GM21367 (cell line): ENCODE data around the gene SPATA18.
"Not testable (repeated sequence)": the region's sequence is repeated elsewhere in the genome, so short reads cannot be mapped to it uniquely, and the experiment has no call there.

ENCODE experiments used
- ATAC-seq: cut with Tn5 transposase; IDR thresholded peaks from one replicate; pipeline ENCODE4 v1.9.1; 2021; ENCODE audit not compliant: unreplicated experiment

The SPATA18 gene

DNA sequence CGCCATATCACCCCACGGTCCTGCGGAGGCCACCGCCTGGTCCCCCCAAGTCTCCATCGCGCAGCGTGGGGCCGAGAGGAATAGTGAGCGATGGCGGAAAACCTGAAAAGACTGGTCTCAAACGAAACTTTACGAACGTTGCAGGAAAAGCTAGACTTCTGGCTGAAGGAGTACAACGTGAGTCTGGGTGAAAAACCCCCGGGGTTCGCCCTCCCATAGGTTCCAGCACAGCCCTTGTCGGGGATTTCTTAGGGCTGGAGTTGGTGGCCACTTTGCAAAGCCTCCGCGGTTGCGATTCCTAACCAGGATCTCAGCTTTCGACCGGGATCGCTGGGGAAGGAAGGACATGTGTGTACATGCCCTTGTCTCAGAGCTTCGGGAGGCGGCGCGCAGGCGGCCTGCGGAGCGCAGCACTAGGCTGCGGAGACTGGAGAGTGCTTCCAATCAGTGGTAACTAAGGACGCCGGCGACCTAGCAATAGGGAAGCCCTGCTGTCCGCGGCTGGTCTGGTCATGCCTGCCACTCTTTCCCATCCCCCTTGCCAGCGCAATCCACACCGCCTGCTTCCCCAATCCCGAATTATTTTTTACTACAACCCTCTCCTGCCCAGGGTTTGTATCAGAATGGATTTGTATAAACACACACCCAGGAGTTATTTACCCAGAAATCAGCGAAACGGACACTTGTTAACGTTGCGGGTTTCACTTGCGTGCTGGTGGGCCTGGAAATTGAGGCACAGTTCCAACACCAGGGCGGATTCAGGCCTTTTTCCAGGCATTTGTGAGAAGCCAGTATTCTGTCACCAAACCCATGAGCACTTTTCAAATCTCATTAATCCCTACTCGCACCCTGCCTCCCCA is 741 bp downstream of the SPATA18 start:
- ATAC-seq = peak; percentile 71

DNA sequence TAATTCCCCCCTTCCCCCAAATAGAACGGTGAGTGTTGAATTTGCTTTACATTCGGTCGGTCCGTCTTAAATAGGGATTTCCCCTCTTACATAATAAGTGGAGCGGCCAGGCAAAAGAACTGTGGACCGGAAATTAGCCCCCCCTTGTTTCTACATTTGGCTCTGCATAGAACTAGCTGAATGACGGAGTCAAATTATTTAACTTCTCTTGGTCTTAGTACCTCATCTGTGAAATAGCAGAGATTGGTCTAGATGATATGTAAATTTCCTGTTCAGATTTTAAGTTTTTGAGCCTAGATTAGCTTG is 1.3 kb downstream of the SPATA18 start:
- ATAC-seq = peak; percentile 52

DNA sequence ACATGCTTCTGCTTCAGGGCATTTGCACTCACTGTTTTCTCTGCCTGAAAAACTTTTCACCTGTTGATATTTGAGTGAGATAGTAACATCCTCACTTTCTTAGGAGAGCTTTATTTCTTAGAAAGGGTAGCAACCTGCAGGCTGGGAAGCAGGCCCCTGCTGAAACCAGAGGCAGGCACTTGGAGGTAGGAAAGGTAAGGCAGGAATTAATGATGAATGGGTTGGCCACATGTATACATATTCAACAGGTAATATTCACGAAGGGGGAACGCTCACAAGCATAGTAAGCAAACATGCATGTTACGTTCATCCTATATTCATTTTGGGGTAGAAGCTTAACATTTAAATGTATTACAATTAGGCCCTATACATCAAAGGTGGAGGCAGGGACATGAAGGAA is 3.1 kb downstream of the SPATA18 start:
- no peak for ATAC-seq

DNA sequence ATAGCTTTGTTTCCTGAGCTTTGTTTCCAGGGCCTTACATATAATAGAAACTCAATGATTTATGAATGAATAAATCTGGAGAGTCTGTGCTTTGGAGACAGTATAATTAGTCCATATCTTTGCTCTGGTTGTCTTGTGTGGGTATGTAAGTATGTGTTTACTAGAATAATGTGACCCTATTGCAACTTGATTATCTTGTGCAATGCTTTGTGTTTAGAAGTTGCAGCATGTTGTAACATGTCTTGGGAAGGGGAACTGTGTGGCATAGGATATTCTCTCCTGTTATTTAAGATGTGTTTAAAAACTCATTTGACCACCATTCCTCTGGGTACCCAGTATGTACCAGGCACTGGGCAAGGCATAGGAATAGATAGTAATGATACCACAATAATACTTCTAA is 6.1 kb downstream of the SPATA18 start:
- ATAC-seq = no peak

DNA sequence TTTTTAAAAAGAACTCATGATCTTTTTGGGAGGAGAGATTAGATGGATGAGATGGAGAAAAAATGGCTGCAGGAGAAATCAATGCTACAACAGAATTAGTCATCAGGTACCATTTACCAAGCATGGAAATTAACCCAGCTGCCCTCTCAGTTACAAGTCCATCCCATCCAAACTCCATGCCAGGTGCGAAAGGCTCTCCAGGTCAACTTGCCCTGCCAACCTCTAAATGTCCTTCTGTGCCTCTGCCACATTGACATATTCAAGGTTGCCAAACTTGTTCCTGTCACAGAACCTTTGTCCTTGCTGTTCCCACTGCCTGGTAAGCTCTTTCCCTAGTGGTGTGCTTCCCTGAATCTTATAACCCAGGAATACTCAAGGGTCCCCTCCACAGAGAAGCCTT is 7.2 kb downstream of the SPATA18 start:
- no peak for ATAC-seq

DNA sequence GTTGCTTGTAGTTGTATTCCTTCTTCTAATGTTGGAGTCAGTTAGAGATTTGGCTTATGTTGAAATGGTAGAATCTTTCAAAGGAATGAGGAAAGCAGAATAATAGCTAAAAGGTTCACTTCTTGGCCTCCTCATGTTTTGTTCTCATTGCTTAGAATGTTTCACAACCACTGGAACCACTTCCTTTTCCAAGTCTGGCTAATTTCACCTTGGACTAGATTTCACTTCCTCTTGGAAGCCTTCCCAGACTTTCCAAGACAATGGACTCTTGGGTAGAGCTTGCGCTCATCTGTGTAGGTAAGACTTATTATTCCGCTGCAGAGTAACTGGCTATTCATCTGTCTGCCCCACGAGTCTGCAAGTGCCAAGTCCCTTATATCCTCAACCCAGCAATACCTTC is 8.3 kb downstream of the SPATA18 start:
- ATAC-seq = no peak

DNA sequence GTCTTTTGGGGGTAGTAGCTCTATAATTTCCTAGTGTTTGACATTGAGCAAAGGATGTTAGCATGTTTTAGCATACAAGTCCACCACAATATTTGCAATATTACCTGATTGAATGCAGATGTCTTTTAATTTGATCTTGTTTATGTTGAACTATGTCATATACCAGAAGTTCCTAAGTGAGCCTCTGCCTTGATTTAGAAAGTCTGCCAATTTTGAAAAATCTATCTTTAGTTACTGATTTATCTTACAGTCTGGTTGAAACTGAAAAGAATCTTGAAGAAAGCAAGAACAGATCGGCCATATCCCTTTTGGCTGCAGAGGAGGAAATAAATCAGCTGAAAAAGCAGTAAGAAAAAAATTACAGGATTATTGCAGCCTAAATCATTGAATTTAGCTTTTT is 18.5 kb downstream of the SPATA18 start:
- ATAC-seq = no peak

DNA sequence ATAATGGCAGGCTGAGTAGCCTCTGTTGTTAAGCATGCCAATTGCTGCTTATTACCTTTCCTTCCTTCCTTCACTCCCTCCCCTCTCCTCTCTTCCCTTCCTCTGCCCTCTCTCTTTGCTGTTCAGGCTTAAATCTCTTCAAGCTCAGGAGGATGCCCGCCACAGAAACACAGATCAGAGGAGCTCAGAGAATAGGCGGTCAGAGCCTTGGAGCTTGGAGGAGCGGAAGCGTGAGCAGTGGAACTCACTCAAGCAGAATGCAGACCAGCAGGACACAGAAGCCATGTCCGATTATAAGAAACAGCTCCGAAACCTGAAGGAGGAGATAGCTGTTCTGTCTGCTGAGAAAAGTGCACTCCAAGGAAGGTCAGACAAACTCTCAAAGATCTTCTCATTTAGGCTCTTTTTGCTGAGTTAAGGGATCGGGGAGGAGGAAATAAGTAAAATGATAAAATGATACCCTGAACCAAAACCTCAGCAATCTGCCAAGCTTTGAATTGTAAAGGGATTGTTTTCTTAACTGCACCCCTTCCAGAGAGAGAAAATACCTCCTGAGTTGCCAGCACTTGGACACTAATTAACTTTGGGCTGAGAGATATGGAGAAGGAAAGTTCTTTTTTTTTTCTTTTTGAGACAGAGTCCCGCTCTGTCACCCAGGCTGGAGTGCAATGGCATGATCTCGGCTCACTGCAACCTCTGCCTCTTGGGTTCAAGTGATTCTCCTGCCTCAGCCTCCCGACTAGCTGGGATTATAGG is 20.9 kb downstream of the SPATA18 start:
- no peak for ATAC-seq

DNA sequence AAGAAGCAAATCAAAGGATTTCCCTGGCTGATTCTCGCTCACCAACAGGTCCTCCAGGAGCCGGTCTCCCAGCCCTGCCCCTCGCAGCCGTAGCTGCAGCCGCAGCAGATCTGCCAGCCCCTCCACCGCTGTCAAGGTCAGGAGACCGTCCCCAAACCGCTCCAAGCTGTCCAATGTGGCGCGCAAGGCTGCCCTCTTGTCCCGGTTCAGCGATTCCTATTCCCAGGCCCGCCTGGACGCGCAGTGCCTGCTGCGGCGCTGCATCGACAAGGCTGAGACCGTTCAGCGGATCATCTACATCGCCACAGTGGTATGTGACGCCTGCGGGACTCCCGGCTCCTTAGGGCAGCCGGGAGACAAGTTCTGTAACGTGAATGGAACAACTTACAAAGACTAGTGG is 25.6 kb downstream of the SPATA18 start:
- no peak for ATAC-seq

DNA sequence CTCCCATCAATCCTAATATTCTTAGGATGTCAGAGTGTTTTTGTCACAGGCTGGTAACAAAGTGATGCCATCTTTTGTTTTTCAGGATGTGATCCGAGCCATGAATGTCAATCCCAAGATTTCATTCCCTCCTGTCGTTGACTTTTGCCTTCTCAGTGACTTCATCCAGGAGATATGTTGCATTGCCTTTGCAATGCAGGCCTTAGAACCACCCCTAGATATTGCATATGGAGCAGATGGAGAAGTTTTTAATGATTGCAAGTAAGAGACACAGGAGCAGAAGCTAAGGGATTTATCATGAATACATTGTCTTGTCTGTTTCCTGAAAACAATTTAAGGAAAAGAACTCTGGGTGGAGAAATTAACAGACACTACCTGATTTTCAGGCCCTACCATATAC is 28.6 kb downstream of the SPATA18 start:
- no peak for ATAC-seq

DNA sequence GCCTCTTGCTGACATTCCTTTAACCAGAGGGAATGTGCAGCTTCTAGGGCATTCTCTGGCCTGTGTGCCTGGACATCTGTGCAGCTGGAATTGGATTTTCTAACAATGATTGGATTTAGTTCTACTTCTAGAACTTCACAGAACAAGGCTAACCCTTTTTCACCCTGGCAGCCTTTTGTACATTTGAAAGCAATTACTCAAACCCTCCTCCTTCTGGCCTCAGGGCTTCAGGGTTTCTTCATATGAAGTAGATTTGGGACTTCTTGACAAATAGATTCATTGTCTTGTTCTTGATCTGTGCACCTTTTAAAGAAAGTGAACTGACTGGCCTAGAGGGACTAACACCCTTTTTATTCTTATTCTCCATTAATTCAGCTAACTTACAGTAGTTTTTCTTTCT is 30.1 kb downstream of the SPATA18 start:
- ATAC-seq = no peak

DNA sequence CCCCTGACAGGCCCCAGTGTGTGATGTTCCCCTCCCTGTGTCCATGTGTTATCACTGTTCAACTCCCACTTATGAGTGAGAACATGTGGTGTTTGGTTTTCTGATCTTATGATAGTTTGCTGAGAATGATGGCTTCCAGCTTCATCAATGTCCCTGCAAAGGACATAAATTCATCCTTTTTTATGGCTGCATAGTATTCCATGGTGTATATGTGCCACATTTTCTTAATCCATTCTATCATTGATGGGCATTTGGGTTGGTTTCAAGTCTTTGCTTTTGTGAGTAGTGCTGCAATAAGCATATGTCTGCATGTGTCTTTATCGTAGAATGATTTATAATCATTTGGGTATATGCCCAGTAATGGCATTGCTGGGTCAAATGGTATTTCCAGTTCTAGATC is 35.3 kb downstream of the SPATA18 start:
- ATAC-seq = not testable (repeated sequence)

DNA sequence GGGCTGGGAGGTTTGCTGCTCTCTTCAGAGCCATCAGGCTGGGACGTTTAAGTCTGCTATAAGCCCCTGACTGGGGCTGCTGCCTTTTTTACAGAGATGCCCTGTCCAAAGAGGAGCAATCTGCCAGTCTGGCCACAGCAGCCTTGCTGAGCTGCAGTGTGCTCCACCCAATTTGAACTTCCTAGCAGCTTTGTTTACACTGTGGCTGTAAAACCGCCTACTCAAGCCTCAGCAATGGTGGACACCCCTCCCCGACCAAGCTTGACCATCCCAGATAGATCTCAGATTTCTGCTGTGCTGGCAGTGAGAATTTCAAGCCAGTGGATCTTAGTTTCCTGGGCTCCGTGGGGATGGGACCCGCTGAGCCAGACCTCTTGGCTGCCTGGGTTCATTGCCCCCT is 40.7 kb downstream of the SPATA18 start:
- no peak for ATAC-seq

DNA sequence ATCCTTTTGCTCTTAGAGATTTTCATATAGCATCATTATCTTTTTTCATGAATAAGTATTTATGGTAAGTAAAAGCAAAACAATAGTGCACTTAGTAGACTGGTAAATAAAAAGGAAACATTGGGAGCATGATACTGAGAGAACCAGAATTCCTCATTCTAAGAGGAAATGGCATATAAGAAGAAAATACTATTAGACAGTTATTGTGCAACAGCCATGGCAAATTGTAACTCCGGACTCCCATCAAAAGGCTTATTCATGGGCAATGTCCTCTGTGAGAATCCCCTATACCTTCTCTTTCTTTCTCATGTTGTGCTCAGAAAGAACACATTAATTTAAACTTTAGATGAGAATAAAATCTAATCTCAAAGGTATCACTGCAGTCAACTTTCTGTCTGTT is 42.4 kb downstream of the SPATA18 start:
- no peak for ATAC-seq

DNA sequence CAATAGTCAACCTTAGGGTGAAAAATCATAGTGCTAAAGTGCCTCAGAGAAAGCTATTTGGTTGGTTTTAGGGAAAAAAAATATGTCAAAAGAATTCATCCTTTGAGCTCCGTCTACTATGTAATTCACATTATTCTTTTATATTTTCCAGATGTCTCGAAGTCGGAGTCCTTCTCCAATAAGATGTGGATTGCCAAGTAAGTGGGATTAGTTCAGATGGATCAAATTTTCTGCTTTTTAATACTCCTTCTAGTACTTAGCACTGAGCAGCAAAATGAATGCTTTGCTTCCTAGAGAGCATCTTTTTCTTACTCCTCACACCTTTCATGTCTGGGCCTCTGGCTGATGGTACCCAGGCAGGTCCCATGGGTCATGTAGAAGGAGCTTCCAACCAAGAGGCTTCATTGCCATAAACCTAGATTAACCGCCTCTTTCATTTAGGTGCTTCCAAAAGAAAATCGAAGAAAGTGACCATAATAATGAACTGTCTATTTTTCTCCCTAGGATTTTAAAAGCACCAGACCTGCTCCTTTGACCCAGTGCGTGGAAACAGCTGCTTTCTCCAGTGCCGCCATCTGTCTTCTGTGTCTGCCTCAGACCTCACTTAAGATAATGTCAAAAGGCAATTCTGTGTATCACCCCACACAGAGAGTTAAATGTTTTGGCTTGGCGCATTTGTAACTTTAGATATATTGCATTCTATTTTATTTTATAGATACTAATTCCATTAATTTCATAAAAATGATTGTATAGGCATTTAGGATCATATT is 43.5 kb downstream of the SPATA18 start:
- no peak for ATAC-seq

DNA sequence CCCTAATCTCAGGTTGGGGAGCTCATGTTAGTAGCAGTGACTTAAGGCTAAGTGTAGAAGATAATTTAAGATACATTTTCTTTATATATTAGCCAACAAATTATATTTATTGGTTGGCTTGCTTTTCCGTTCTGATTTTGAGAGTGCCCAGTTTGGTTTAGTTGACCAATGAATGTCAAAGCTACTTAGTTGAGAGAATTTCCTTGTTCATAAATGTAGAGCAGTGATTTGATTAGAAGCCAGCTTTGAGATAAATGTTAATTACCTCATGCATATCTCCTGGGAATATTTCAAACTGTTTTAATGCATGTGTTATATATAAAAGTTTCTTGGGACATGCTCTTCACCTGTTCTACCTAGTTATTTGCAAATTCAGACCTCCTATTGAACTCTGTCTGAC is 44.3 kb downstream of the SPATA18 start:
- no peak for ATAC-seq

DNA sequence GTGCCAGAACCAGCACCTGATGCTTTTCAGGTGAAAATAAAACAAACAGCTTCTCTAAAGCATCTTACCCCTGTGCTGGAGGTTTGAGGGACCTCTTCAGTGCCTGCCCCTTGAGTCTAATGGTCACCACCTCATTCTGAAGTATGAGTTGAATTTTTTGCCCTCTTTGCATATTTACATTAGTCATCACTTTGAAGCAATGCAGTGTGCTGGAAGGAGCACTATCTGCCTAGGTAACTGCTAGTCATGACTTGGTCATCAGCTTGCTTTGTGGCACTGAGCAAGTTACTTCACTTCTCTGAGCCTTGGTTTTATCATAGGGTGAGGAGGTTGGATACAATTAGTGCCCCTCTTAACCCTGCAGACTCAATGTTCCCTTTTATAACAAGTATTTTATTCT is 44.9 kb downstream of the SPATA18 start:
- ATAC-seq = no peak

DNA sequence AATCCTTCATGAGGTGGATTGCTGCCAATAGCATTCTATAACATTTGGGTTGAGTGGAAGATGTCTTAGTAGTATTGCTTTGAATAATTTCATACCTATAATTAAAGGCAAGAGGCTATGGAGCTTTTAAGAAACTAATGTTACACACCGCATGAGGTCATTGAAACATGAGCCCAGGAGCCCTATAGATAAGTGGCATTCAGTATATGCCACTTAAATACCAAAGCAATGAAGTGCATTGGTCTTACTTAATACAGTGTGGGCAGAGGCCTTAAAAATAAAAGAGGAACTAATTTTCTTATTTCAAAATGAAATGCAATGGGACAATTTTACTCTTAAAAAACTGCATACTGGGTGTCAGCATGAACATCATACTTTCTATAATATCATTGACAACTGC is 47.5 kb downstream of the SPATA18 start:
- no peak for ATAC-seq

DNA sequence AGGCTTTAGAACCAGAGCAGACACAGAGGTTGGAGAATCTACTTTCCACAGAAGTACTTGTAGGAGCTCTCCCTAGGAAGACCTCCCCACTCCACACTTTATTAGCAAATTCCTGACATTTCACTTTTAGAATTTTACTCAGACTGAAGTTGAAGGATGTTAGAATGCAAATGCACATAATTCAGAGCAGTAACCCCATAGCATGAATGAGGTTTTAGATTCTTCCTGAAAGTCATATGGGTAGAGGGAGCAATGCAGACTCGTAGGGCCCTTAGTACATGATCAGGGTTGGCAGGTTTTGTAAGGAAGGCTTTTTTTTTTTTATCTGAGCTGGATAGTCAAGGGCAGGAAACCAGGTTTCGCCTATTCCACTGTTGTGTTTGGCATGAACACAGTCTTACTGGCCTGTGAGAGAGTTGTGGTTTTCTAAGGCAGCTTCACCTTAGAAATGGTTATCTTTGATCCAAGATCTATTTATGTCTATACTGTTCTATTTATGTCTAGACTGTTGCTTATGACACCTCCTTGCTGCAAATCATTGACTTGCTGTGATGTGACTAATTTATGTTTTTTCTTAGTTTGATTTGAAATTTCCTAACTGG is 48.9 kb downstream of the SPATA18 start:
- no peak for ATAC-seq

DNA sequence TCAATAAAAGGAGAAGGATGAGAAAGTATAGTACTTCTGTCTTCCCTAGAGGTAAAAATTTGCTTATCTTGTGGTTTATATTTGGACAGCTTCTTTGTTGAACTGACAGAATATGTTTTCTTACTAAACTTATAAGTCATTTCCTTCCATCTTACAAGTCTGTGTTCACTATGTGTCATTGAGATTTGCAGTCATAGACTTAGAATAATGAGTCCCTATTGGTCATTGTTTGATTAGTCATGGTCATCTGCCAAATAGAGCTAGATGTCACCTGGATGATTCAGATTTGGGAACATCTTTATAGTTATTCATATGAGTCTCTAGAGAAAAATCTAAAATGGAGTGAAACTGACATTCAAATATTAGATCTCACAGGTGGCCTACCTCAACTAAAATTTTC is 51.5 kb downstream of the SPATA18 start:
- ATAC-seq = no peak

DNA sequence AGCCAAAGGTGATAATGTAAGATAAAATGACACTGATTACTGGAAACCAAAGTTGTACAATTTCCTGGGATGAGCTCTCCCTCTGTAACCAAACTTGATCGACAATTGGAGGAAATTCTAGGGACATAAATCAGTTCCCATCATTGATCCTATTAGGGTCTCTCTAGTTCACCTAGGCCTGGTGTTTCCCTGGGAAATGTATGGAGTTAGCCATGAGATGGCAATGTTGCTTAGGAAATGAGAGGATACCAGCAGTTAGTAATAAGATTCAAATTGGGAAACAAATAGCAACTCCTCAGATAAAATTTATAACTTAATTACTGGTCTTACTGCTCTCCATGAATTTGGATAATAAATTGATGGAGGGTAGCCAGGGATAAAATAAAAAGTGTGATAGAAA is 52.2 kb downstream of the SPATA18 start:
- no peak for ATAC-seq

DNA sequence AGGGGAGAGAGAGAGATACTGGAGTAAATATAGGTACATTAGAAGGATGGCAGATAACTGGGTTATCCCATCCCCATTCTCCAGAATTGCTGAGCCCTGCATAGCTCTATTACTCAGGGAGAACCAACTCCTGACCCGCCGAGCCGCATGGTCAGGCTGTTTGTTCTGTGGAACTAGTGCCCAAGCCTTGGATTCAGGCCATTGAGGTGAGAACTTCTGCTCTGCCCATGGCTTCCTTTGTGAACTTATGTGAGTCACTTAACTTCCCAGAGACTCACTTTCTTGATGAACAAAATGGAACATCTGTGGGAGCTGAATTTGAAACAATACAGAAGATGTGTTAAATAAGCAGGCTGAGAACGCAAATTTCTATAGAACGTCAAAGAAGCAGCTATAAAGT is 54.2 kb downstream of the SPATA18 start:
- no peak for ATAC-seq
